ENCODE measurements around the gene PKHD1.

GRCh38 chr6:51818520-51819022 is 268.8 kb downstream of the PKHD1 start:
- TF ChIP-seq CTCF (IDR thresholded peaks at IDR 0.05) (no peak), POLR2A (IDR thresholded peaks at IDR 0.05) (no peak), POLR2AphosphoS5 (IDR thresholded peaks at IDR 0.05) (no peak)

Measured in suprapubic skin (tissue), 4 donors.